NB4 (cell line): Measurements from ENCODE around the gene PTGER1.

Experiments used
- CTCF ChIP-seq: IDR thresholded peaks from one replicate; pipeline ENCODE4 v1.5.1; 2012; ENCODE audit warnings: low read depth, low read length
- POLR2A ChIP-seq: IDR thresholded peaks from 2 replicates; pipeline ENCODE4 v1.6.1; 2011; ENCODE audit warnings: mild to moderate bottlenecking; ENCODE audit not compliant: insufficient read length; ENCODE audit errors: extremely low read depth

GRCh38 chr19:14459703-14460102 is 15.5 kb downstream of the PTGER1 start:
- TF ChIP-seq CTCF = no peak
- no peak for TF ChIP-seq POLR2A
